HepG2 (cell line): ENCODE measurements around the gene GGT7. TPM values are rescaled to one million over a fixed set of nuclear protein-coding genes. Genes with fewer than 3 reads are reported as not detected.

ENCODE experiments used
- CAMTA2 ChIP-seq: sonication (generic); formaldehyde crosslinking; IDR thresholded peaks from 2 replicates; pipeline ENCODE4 v1.4.0; 2020; ENCODE audit warnings: mild to moderate bottlenecking, missing genetic modification reagents, borderline replicate concordance
- EEA1 ChIP-seq: sonication (generic); formaldehyde crosslinking; IDR thresholded peaks from 2 replicates; pipeline ENCODE4 v1.5.1; 2020; ENCODE audit warnings: mild to moderate bottlenecking, missing genetic modification reagents, borderline replicate concordance
- HMGXB3 ChIP-seq: sonication (generic); formaldehyde crosslinking; IDR thresholded peaks from 2 replicates; pipeline ENCODE4 v1.4.0; 2020; ENCODE audit warnings: missing genetic modification reagents, borderline replicate concordance
- HOXA7 ChIP-seq: sonication (generic); formaldehyde crosslinking; IDR thresholded peaks from 2 replicates; pipeline ENCODE4 v1.8.1; 2022; ENCODE audit warnings: mild to moderate bottlenecking, missing genetic modification reagents, moderate library complexity
- IRF2 ChIP-seq: IDR thresholded peaks from 2 replicates; pipeline ENCODE4 v1.6.1; 2018; ENCODE audit warnings: missing genetic modification reagents, missing compliant biosample characterization
- IRX3 ChIP-seq: sonication (generic); formaldehyde crosslinking; IDR thresholded peaks from 2 replicates; pipeline ENCODE4 v1.8.1; 2023; ENCODE audit warnings: mild to moderate bottlenecking, low read depth, missing genetic modification reagents, borderline replicate concordance
- MAFF ChIP-seq: IDR thresholded peaks from 2 replicates; pipeline ENCODE4 v1.6.1; 2011; ENCODE audit warnings: low read depth, low read length, improper control_type of control experiment
- NFIC ChIP-seq: IDR thresholded peaks from 2 replicates; pipeline ENCODE4 v1.6.1; 2012; ENCODE audit warnings: mild to moderate bottlenecking, low read length, inconsistent platforms
- PTBP1 ChIP-seq: fragments of 200-400 bp; formaldehyde crosslinking; IDR thresholded peaks from 2 replicates; pipeline ENCODE4 v1.6.1; 2018; ENCODE audit warnings: low read length, low read depth; ENCODE audit not compliant: poor library complexity, severe bottlenecking
- RCOR2 ChIP-seq: IDR thresholded peaks from 2 replicates; pipeline ENCODE4 v1.6.1; 2016; ENCODE audit warnings: missing biosample characterization, missing genetic modification reagents
- SALL1 ChIP-seq: sonication (generic); formaldehyde crosslinking; IDR thresholded peaks from 2 replicates; pipeline ENCODE4 v1.8.0; 2022; ENCODE audit warnings: mild to moderate bottlenecking, missing genetic modification reagents
- SP5 ChIP-seq: IDR thresholded peaks from 2 replicates; pipeline ENCODE4 v1.6.1; 2016; ENCODE audit warnings: low read depth, borderline replicate concordance
- SPEN ChIP-seq: sonication (generic); formaldehyde crosslinking; IDR thresholded peaks from 2 replicates; pipeline ENCODE4 v1.5.1; 2020; ENCODE audit warnings: low read depth, mild to moderate bottlenecking, missing genetic modification reagents
- THAP11 ChIP-seq: IDR thresholded peaks from 2 replicates; pipeline ENCODE4 v1.6.1; 2016; ENCODE audit warnings: missing biosample characterization, missing genetic modification reagents
- ZBTB21 ChIP-seq: sonication (generic); formaldehyde crosslinking; IDR thresholded peaks from 2 replicates; pipeline ENCODE4 v1.4.0; 2020; ENCODE audit warnings: missing genetic modification reagents
- ZBTB39 ChIP-seq: sonication (generic); formaldehyde crosslinking; IDR thresholded peaks from 2 replicates; pipeline ENCODE4 v1.5.0; 2020; ENCODE audit warnings: missing genetic modification reagents
- ZEB1 ChIP-seq: IDR thresholded peaks from 2 replicates; pipeline ENCODE4 v1.6.1; 2012; ENCODE audit warnings: mild to moderate bottlenecking, low read depth, inconsistent platforms; ENCODE audit not compliant: insufficient replicate concordance
- ZKSCAN8 ChIP-seq: IDR thresholded peaks from 2 replicates; pipeline ENCODE4 v1.6.1; 2016; ENCODE audit warnings: borderline replicate concordance, missing genetic modification reagents, missing compliant biosample characterization
- ZNF564 ChIP-seq: sonication (generic); formaldehyde crosslinking; IDR thresholded peaks from 2 replicates; pipeline ENCODE4 v1.8.1; 2023; ENCODE audit warnings: mild to moderate bottlenecking, missing genetic modification reagents
- ZNF724P ChIP-seq: sonication (generic); formaldehyde crosslinking; IDR thresholded peaks from 2 replicates; pipeline ENCODE4 v1.8.0; 2022; ENCODE audit warnings: missing genetic modification reagents, borderline replicate concordance
- ZNF766 ChIP-seq: sonication (generic); formaldehyde crosslinking; IDR thresholded peaks from 2 replicates; pipeline ENCODE4 v1.5.0; 2020; ENCODE audit warnings: missing genetic modification reagents, borderline replicate concordance
- ZSCAN5A ChIP-seq: sonication (generic); formaldehyde crosslinking; IDR thresholded peaks from 2 replicates; pipeline ENCODE4 v1.8.0; 2022; ENCODE audit warnings: mild to moderate bottlenecking, missing genetic modification reagents, borderline replicate concordance
- polyA plus RNA-seq, 8 experiments: library from polyadenylated mRNA; depleted of rRNA in 3 of 8; stranded (reverse) in 7 of 8; unstranded in 1 of 8; fragments of >200 nt; fragmentation: Illumina TruSeq in 4 of 8; extraction: Trizol in 4 of 8; gene quantifications; 2 replicates each; pipeline versions ENCODE4 v1.2.1 to v1.2.3, GENCODE V29; 2011 to 2016; ENCODE audit warnings: low read depth in 4 of 8, missing spikeins in 1 of 8, mixed read lengths in 1 of 8; ENCODE audit not compliant: insufficient read depth in 1 of 8
- total RNA-seq, 5 experiments: library from RNA; depleted of rRNA; stranded (reverse); fragments of >200 nt; fragmentation: Illumina TruSeq; extraction: Trizol; gene quantifications; 2 replicates each; pipeline ENCODE4 v1.2.3, GENCODE V29; 2016; ENCODE audit warnings: low read depth in 1 of 5

The GGT7 gene
- total and polyA plus RNA-seq, 2 of the 13 experiments (the other 11 are each of a cell fraction or from before 2014, with no cell fraction given), result 6.6 to 23.0 TPM

- TF ChIP-seq HMGXB3 (peak; percentile 66; the same call in 1 of the 2 replicates), THAP11 (CRISPR knock-in tag) (peak; percentile 52; the same call in 1 of the 2 replicates), IRX3 (CRISPR knock-in tag) (0 out of 2 replicates have a peak, but pooled peaks have one; percentile 48), MAFF (no peak), ZBTB21 (no peak), EEA1 (CRISPR knock-in tag) (no peak), ZSCAN5A (CRISPR knock-in tag) (no peak), SPEN (CRISPR knock-in tag) (peak; percentile 66), NFIC (no peak), RCOR2 (CRISPR knock-in tag) (0 out of 2 replicates have a peak, but pooled peaks have one; percentile 50), PTBP1 (no peak), ZKSCAN8 (no peak), IRF2 (CRISPR knock-in tag) (peak; percentile 88), ZBTB39 (CRISPR knock-in tag) (0 out of 2 replicates have a peak, but pooled peaks have one; percentile 29), ZNF766 (CRISPR knock-in tag) (no peak), SP5 (peak; percentile 73; the same call in 1 of the 2 replicates), SALL1 (CRISPR knock-in tag) (peak; percentile 53; the same call in 1 of the 2 replicates), CAMTA2 (no peak), ZEB1 (peak; percentile 73), HOXA7 (CRISPR knock-in tag) (no peak), ZNF564 (CRISPR knock-in tag) (peak; percentile 68; the same call in 1 of the 2 replicates), ZNF724P (CRISPR knock-in tag) (no peak)
Measured at GRCh38 chr20:34875642-34876405, 3.2 kb upstream of the GGT7 start (continued).
